ENCODE measurements around the gene GDPD5. TPM values are rescaled to one million over a fixed set of nuclear protein-coding genes. Genes with fewer than 3 reads are reported as not detected.

GDPD5 gene
- total and polyA plus RNA-seq, 2 donors (not counting 1 experiment from before 2014, with no cell fraction given) = 2.5 to 3.1 TPM

GRCh38 chr11:75508051-75508561, 17.6 kb downstream of the GDPD5 start:
- no peak for TF ChIP-seq EZH2 (IDR thresholded peaks at IDR 0.05; ENCODE audit: low read length, missing control alignments)
- TF ChIP-seq, protein P1, sequence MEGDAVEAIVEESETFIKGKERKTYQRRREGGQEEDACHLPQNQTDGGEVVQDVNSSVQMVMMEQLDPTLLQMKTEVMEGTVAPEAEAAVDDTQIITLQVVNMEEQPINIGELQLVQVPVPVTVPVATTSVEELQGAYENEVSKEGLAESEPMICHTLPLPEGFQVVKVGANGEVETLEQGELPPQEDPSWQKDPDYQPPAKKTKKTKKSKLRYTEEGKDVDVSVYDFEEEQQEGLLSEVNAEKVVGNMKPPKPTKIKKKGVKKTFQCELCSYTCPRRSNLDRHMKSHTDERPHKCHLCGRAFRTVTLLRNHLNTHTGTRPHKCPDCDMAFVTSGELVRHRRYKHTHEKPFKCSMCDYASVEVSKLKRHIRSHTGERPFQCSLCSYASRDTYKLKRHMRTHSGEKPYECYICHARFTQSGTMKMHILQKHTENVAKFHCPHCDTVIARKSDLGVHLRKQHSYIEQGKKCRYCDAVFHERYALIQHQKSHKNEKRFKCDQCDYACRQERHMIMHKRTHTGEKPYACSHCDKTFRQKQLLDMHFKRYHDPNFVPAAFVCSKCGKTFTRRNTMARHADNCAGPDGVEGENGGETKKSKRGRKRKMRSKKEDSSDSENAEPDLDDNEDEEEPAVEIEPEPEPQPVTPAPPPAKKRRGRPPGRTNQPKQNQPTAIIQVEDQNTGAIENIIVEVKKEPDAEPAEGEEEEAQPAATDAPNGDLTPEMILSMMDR (conservative IDR thresholded peaks at IDR 0.05 in 1 of 2, IDR thresholded peaks at IDR 0.05 in 1 of 2; ENCODE audit: low read depth in 1 of 2, low read length in 2 of 2) = no peak

DNA sequence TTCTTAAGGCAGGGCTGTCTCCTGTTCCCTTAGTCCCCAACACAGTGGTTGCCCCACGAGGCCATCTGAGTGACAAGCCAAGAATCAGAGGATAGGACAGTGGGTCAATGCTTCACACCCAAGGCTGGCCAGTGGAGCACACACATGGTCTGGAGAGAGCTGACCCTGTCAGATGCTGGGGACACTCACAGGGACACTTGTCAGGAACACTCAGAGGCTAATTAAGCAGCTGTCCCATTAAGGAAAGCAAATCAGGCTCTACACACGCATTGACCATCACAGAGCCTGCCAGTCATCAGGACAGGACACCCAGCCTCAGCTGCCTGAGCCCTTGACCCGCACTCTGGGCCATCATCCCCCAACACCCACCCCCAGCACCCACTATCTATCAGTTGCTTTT, 18.2 kb downstream of the GDPD5 start:
- TF ChIP-seq, protein P1 (conservative IDR thresholded peaks at IDR 0.05 in 1 of 2, IDR thresholded peaks at IDR 0.05 in 1 of 2; ENCODE audit: low read depth in 1 of 2, low read length in 2 of 2) = no peak
- TF ChIP-seq EZH2 (IDR thresholded peaks at IDR 0.05; ENCODE audit: low read length, missing control alignments) = no peak
- no peak for DNase-seq (ENCODE audit: low read depth in 2 of 2)
- H3K36me3 ChIP-seq (ENCODE audit: control insufficient read depth, insufficient read depth, low read length) = no peaks in the 10 kb centered on the region
- H2AFZ ChIP-seq (ENCODE audit: low read length) = no peak overlapping the region
- no peaks in the 10 kb centered on the region for H3K9me3 ChIP-seq (ENCODE audit: control insufficient read depth, insufficient read depth, low read depth, low read length)
- H3K4me1 ChIP-seq (ENCODE audit: control insufficient read depth, extremely low read depth, insufficient read depth, low read length) = no peaks in the 10 kb centered on the region
- H3K4me2 ChIP-seq (ENCODE audit: extremely low read depth, insufficient read depth, low read length) = no peak overlapping the region
- H3K27ac ChIP-seq (ENCODE audit: insufficient read depth, low read length) = no peak overlapping the region
- H3K9ac ChIP-seq (ENCODE audit: insufficient read depth, low read length) = no peak overlapping the region
- no peak overlapping the region for H3K4me3 ChIP-seq (replicated peaks in 1 of 4; ENCODE audit: control extremely low read depth in 1 of 4, insufficient read depth in 1 of 4, low read depth in 3 of 4, low read length in 4 of 4)
- peaks cover 4% of the 10 kb centered on the region for H3K27me3 ChIP-seq (ENCODE audit: control insufficient read depth, insufficient read depth, low read length)
- H4K20me1 ChIP-seq (ENCODE audit: control insufficient read depth, extremely low read depth, insufficient read depth, low read length) = no peaks in the 10 kb centered on the region
- no peaks in the 10 kb centered on the region for H3K79me2 ChIP-seq (ENCODE audit: control insufficient read depth, insufficient read depth, low read length)

More at GRCh38 chr11:75508051-75508561, 17.6 kb downstream of the GDPD5 start:
- no peaks in the 10 kb centered on the region for H3K4me1 ChIP-seq (ENCODE audit: control insufficient read depth, extremely low read depth, insufficient read depth, low read length)
- H3K9me3 ChIP-seq (ENCODE audit: control insufficient read depth, insufficient read depth, low read depth, low read length) = no peaks in the 10 kb centered on the region
- H3K79me2 ChIP-seq (ENCODE audit: control insufficient read depth, insufficient read depth, low read length) = no peaks in the 10 kb centered on the region
- no peaks in the 10 kb centered on the region for H3K36me3 ChIP-seq (ENCODE audit: control insufficient read depth, insufficient read depth, low read length)
- H4K20me1 ChIP-seq (ENCODE audit: control insufficient read depth, extremely low read depth, insufficient read depth, low read length) = no peaks in the 10 kb centered on the region
- no peak overlapping the region for H3K4me2 ChIP-seq (ENCODE audit: extremely low read depth, insufficient read depth, low read length)
- H3K27me3 ChIP-seq (ENCODE audit: control insufficient read depth, insufficient read depth, low read length) = peaks cover 4% of the 10 kb centered on the region
- H3K27ac ChIP-seq (ENCODE audit: insufficient read depth, low read length) = no peak overlapping the region
- H3K4me3 ChIP-seq (replicated peaks in 1 of 4; ENCODE audit: control extremely low read depth in 1 of 4, insufficient read depth in 1 of 4, low read depth in 3 of 4, low read length in 4 of 4) = no peak overlapping the region
- no peak overlapping the region for H2AFZ ChIP-seq (ENCODE audit: low read length)
- no peak overlapping the region for H3K9ac ChIP-seq (ENCODE audit: insufficient read depth, low read length)
- DNase-seq (ENCODE audit: low read depth in 2 of 2) = no peak

GRCh38 chr11:75506827-75507226, 18.9 kb downstream of the GDPD5 start:
- Histone ChIP-seq H3K27ac (ENCODE audit: insufficient read depth, low read length) (no peak overlapping the region), H3K9me3 (ENCODE audit: control insufficient read depth, insufficient read depth, low read depth, low read length) (no peaks in the 10 kb centered on the region), H3K27me3 (ENCODE audit: control insufficient read depth, insufficient read depth, low read length) (peaks cover 4% of the 10 kb centered on the region), H3K36me3 (ENCODE audit: control insufficient read depth, insufficient read depth, low read length) (no peaks in the 10 kb centered on the region), H3K4me3 (replicated peaks in 1 of 4; ENCODE audit: control extremely low read depth in 1 of 4, insufficient read depth in 1 of 4, low read depth in 3 of 4, low read length in 4 of 4) (no peak overlapping the region), H3K9ac (ENCODE audit: insufficient read depth, low read length) (no peak overlapping the region), H3K79me2 (ENCODE audit: control insufficient read depth, insufficient read depth, low read length) (no peaks in the 10 kb centered on the region), H3K4me1 (ENCODE audit: control insufficient read depth, extremely low read depth, insufficient read depth, low read length) (no peaks in the 10 kb centered on the region), H2AFZ (ENCODE audit: low read length) (no peak overlapping the region), H4K20me1 (ENCODE audit: control insufficient read depth, extremely low read depth, insufficient read depth, low read length) (peaks cover 1% of the 10 kb centered on the region), H3K4me2 (ENCODE audit: extremely low read depth, insufficient read depth, low read length) (no peak overlapping the region)
- no peak for TF ChIP-seq EZH2 (IDR thresholded peaks at IDR 0.05; ENCODE audit: low read length, missing control alignments)
- TF ChIP-seq, protein P1 (conservative IDR thresholded peaks at IDR 0.05 in 1 of 2, IDR thresholded peaks at IDR 0.05 in 1 of 2; ENCODE audit: low read depth in 1 of 2, low read length in 2 of 2) = no peak
- no peak for DNase-seq (ENCODE audit: low read depth in 2 of 2)

Data from fibroblast of lung (primary cell).